Loucy (cell line): ENCODE measurements around the gene HS3ST4.

Source experiments
- EZH2phosphoT487 ChIP-seq: fragments of 200-600 bp; IDR thresholded peaks from 2 replicates; pipeline ENCODE4 v1.6.1; 2018; ENCODE audit warnings: antibody characterized with exemption, mild to moderate bottlenecking, moderate library complexity, borderline replicate concordance
- TF ChIP-seq, protein P1 (sequence below): fragments of 200-600 bp; sonication (generic); conservative IDR thresholded peaks from 2 replicates; pipeline ENCODE4 v1.5.1; 2014; ENCODE audit warnings: mild to moderate bottlenecking, antibody characterized with exemption, low read length

DNA sequence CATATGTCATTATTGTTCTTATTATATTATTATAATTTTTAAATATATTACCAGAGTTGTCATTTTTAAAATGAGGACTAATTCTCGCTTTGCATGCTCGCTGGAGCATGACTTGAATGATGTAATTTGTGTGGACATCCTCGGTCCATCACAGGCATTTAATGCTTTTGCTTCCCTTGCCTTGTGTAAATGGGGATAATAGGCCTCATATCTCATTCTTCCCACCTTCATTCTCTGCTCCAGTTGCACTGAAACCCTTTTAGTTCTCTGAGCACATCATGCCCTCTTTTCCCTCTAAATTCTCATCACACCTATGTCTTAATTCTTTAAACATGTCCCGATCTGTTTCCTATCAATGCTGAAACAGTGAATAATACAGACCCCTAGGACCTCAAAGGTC lies 285.4 kb downstream of the HS3ST4 start:
- TF ChIP-seq, protein P1, sequence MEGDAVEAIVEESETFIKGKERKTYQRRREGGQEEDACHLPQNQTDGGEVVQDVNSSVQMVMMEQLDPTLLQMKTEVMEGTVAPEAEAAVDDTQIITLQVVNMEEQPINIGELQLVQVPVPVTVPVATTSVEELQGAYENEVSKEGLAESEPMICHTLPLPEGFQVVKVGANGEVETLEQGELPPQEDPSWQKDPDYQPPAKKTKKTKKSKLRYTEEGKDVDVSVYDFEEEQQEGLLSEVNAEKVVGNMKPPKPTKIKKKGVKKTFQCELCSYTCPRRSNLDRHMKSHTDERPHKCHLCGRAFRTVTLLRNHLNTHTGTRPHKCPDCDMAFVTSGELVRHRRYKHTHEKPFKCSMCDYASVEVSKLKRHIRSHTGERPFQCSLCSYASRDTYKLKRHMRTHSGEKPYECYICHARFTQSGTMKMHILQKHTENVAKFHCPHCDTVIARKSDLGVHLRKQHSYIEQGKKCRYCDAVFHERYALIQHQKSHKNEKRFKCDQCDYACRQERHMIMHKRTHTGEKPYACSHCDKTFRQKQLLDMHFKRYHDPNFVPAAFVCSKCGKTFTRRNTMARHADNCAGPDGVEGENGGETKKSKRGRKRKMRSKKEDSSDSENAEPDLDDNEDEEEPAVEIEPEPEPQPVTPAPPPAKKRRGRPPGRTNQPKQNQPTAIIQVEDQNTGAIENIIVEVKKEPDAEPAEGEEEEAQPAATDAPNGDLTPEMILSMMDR, result no peak
- TF ChIP-seq EZH2phosphoT487, result no peak
